GM12892 (cell line): ENCODE measurements around the gene SNED1.

Source experiments
- POLR2A ChIP-seq: IDR thresholded peaks from 2 replicates; pipeline ENCODE4 v1.6.1; 2011; ENCODE audit warnings: low read depth, low read length, control low read depth
- POLR2AphosphoS5 ChIP-seq: IDR thresholded peaks from 2 replicates; pipeline ENCODE4 v1.6.1; 2011; ENCODE audit warnings: low read depth, low read length, control low read depth

DNA sequence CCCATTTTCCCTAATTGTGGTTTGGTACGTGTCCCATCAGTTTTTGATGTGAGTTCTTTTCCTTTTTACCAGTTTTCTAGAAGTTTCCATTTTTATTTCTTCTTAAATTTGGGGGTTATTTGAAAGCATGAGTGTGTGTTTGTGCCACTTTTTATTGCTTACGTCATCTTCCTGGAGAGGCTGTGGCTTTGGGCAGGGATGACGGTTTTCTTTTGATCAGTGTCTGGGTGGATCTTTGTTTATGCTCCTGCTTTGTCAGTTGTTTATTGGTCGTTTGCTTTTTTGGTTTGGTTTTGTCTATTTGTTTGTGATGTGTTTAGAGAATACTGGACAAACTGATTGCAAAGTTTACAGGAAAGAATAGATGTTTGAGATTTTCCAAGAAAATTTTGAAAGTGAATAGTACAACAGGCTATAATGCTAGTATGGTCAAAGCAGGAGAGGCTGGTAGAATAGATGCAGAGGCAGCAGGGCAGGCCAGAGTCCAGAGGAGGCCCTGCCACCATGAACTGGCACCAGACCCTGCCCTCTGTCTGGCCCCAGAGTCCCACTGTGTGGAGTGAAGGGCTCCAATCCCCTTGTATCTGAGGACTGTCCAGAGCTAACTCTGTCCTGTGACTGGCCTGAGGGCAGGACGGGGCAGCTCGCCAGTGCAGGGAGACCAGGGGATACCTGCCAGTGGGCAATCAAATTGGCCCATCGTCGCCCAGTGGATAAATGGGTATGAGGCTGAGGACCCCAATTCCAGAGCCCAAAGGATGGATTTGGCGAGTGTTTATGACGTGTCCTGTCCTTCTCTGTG, 23.4 kb upstream of the SNED1 start:
- no peak for TF ChIP-seq POLR2AphosphoS5
- no peak for TF ChIP-seq POLR2A
